HG03064 (cell line): ENCODE results near the gene PDE10A.
"Not testable (repeated sequence)": the region's sequence is repeated elsewhere in the genome, so short reads cannot be mapped to it uniquely, and the experiment has no call there.

Experiments used
- ATAC-seq: cut with Tn5 transposase; IDR thresholded peaks from one replicate; pipeline ENCODE4 v1.9.1; 2021; ENCODE audit warnings: low read depth; ENCODE audit not compliant: unreplicated experiment

Gene PDE10A

DNA sequence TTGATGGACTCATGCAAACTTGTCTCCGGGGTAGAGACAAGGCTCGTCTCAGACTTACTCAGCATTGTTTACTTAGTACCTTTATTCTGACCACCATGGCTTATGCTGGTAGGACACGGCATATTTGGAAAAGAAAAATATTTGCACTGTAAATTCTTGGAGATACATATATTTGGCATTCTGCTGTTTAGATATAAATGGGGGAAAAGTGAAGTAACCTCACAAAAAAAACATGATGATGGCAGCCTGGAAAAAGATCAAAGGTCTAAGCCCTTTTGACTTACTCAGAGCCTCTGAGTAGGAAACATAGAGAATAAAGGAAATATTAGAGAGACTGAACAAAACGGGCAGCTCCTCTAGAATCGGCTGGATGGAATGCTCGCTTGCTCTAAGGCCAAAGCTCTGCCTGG, 32.5 kb downstream of the PDE10A start:
- ATAC-seq, result no peak

DNA sequence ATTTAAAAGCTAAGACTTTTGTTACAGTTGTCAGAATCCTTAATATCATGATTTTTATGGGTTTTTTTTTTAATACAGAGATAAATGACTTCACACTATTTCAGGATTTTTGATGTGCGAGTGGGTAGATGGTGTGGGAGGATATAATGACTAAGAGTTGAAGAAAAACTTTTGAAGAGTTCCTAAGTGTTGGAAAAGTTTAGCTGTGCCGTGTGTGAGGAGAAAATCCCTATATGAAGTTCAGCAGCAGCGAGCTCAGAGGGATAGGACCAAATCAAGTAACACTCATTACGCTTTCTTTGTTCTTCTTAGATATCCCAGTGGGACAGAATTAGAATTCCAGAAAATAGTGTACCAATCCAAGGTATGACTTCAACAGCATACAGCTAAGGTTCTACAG, 34.1 kb downstream of the PDE10A start:
- ATAC-seq, result no peak

DNA sequence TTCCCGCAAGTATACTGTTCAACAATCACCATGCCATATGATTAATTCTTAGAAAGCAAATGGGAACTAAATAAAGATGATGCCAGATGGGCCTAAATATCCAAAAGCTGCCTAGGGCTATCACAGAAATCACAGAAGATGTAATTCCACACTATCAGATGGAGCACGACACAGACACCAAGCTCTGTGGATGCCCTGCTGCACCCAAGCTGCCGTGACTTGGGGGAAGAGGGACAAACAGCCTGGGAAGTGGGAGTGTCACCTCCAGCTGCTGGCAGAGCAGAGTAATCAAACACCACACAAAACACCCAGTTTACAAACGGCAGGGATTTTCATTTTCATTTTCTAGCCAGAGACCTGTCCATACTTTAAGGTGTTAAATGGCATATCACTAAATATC, 35.7 kb downstream of the PDE10A start:
- no peak for ATAC-seq

DNA sequence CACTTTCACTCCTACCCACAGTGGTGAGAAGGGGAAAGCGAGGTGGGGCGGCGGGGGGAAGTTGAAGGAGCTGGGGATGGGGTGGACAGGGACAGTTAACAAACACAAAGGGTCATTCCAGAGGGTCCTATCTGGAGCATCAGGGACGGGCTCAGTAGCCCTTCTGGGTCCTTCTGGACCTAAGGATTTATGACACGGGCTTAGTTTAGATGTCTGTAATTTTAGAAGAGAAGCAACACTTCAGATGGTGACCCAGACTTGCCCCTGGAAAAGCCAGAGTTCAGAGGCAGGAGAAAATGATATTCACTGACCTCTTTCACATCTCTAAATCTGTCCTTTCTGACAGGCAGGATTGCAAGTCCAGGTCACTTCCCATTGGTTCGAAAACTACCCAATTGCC, 36.3 kb downstream of the PDE10A start:
- ATAC-seq, result no peak

DNA sequence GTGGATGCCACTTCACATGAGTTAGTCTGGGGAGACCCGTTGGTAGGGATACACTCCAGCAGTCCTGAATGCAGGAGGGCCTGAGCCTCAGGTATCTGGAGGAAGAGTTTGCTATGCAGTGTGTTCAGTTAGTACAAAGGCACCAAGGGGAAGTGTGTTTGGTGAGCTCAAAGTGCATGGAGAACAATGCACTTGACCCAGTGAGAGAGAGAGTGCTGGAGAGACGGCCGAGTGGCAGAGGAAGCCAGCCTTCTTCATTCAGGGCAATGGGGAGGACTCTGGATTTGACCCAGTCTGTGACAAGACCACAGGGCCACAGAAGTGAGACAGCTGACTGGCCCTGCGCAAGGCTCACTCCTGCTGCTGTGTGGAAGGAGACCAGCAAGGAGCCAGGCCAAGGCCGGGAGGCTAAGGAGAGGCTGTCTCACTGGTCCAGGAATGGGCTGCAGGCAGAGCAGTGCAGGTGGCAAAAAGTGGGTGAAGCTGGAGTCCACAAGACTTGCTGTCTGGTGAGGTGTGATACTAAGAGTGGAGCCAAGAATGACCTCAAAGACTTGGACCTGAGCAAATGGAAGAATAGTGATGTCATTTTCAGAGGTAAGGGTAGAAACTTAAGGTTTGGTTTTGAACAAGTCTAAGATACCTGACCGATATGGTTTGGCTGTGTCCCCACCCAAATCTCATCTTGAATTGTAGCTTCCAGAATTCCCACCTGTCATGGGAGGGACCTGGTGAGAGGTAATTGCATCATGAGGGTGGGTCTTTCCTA, 38.0 kb downstream of the PDE10A start:
- no peak for ATAC-seq

DNA sequence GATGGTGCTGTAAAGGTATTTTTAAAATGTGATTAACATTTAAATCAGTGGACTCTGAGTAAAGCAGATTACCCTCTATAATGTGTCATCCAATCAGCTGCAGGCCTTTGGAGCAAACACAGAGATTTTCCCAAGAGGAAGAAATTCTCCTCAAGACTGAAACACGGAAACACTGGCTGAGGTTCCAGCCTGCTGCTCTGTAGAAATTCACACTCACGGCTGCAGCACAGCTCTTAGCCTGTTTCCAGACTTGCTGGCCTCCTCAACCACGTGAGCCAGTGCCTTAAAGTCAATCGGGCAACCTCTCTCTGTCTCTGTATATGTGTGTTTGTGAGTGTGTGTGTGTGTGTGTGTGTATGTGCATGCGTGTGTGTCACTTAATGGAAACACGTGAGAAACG, 41.1 kb downstream of the PDE10A start:
- no peak for ATAC-seq

DNA sequence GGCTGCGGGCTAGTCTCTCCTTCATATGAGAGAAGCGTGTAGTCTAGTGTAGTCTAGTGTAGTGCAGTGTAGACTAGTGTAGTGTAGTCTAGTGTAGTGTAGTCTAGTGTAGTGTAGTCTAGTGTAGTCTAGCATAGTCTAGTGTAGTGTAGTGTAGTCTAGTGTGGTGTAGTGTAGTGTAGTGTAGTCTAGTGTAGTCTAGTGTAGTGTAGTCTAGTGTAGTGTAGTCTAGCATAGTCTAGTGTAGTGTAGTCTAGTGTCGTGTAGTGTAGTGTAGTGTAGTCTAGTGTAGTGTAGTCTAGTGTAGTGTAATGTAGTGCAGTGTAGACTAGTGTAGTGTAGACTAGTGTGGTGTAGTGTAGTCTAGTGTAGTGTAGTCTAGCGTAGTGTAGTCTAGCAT, 44.1 kb downstream of the PDE10A start:
- not testable (repeated sequence) for ATAC-seq

DNA sequence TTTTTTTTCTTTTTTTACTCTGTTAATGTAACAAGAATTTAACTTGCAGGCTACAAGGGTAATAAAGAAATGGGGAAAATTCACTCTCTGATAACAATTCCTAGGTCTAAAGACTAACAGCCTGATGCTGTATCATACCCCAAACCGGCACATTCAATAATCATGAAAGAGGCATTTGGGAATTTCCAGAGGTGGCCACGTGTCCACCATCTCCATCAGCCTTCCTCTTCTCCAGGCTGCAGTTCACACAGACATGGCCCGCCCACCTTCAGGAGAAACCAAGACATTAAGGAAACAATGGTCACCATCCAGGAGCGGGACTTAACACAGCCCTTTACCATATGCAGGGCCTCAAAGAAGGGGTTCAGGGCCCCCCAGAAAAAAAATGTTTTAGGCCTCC, 44.8 kb downstream of the PDE10A start:
- no peak for ATAC-seq

DNA sequence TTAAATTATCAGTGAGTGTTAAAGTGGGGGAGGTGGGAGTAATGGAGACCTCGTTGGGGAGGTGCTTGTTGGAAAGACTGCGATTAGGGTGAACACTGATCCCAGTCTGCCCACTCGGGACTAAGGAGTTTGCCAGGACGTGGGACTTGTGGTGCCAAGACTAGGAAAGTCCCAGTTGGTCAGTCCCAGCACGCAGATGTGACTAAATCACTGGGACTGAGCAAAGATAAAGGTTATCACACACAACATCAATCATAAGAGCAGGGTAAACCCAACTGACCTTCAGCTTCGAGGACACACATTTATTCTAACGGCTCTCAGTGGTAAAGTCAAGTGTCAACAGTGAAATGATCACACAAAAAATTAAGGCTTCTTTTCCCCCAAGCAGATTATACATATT, 45.5 kb downstream of the PDE10A start:
- no peak for ATAC-seq

DNA sequence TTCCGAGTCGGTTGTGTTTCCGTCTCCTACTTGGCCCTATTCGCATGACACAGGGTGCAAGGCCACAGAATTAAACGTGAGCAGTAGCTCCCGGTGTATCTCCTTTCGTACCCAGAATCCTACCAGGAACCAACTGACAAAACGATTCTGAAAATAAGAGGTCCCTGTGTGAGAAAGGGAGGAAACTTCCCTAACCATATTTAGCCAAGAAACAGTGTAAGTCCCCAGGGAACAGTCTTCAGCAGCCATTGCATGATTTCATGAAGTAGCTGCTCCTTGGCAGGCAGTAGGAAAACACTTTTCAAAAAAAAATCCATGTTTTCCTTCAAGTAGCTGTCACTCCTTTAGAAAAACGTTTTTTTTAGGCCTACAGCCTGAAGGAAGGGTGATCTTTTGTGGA, 46.9 kb downstream of the PDE10A start:
- no peak for ATAC-seq

DNA sequence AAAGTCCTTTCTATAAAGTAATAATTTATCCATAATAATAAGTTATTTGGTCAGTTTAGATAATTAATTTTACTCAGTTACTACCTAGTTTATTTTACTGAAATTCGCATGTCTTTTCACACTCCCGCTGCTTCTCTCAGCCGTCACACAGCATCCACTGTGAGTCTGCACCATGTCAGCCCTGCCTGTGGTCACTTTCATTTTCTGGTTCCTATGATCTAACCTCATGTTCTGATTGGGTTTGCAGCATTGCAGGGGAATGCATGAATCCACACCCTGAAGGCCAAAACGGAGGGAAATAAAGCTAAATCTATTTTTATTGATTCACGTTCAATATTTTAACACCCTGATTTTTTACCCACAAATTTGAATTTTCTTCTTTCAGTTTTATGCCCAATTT, 47.4 kb downstream of the PDE10A start:
- ATAC-seq, result no peak

DNA sequence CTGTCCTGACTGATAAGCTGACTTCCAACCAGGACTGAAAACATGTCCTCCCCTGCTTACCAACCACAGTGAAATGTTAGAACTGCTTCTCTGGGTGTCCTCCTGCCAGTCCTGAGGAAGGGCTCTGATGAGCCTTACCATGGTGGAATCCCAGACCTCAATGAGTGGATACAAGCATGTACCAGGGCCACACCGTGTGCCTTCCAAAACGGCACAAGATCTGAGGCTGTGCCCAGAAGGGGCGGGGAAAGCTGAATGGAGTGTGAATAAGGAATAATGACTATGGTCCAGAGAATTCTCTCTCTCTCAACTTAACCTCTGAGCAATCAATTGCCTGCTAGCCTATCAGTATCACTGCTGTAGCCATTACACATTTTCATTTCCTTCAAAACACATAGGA, 51.7 kb downstream of the PDE10A start:
- ATAC-seq, result no peak

DNA sequence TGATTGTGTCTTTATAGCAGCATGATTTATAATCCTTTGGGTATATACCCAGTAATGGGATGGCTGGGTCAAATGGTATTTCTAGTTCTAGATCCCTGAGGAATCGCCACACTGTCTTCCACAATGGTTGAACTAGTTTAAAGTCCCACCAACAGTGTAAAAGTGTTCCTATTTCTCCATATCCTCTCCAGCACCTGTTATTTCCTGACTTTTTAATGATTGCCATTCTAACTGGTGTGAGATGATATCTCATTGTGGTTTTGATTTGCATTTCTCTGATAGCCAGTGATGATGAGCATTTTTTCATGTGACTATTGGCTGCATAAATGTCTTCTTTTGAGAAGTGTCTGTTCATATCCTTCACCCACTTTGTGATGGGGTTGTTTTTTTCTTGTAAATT, 54.5 kb downstream of the PDE10A start:
- ATAC-seq, result not testable (repeated sequence)

DNA sequence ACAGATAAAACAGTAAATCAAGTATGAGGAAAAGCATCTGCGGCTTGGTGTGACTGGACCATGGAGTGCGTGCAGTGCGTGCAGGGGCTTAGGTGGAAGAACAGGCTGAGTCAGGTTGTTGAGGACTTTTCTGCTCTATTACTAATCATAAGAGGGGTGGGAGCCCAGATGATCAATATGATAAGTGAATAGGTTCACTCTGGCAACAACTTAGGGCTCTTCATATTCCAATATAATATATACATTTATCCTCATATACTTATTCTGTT, 56.4 kb downstream of the PDE10A start:
- ATAC-seq, result no peak

DNA sequence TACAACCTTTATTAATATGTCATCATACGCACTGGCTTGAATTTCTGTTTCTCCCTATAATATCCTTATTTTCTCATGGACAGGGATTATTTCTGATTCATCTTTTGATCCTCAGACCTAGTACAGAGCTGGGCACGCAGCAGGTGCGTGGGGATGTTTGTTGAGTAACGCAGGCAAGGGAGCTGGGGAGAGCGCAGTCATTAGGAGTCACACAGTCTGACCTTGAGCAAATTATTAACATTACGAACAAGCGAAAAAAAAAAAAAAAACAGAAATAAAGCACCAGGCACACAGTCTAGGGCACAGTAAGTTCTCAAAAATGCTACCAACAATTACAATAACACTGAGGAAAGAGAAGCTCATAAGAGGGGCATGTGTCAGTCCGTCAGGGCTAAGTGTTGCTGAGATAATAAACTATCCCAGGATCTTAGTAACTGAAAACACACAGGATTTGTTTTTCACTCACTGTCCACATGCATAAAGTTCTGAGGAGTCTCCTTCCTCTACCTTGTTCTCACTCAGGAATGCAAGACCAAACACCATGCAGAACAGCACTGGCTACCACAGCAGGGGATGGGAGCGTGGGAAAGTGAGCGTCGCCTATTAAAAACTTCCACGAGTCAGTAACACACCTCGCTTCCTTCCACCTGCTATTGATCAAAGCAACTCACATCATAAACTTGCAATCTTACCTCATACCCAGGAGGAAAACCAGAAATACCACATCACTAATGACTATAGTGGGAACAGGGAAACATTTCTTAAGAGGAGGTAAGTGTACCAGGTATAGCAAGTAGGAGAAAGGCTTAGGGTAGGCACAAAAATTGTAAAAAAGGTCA, 56.9 kb downstream of the PDE10A start:
- no peak for ATAC-seq

DNA sequence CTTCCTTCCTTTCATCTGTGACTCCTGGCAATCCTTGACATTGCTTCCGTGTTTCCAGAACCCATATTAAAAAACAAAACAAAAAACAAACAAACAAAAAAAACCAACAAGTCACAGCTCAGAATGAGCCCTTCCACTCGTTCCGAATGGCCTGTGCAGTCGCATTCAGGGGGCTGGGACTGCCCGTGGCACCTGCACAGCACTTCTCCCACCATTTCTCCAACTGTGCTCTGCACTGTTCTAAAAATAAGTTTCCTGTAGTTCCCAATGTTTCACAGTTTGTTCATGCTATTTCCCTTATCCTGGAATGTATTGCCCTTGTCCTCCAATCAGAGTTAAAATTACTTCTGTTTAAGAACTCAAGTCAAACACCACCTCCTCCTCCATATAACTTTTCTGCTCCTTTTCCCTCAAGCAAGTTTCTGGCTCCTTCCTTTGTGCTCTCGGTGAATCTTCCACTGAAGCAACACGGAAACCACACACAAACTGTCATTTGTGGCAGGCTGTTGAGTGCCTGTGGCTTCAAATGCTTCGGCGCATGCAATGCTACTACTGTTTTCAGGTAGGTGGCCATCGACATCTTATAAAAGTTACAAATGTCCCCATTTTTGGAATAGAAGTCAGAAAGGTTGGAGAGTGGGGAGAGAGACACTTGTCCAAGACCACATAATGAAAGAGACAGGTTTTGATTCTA, 57.7 kb downstream of the PDE10A start:
- ATAC-seq, result no peak

DNA sequence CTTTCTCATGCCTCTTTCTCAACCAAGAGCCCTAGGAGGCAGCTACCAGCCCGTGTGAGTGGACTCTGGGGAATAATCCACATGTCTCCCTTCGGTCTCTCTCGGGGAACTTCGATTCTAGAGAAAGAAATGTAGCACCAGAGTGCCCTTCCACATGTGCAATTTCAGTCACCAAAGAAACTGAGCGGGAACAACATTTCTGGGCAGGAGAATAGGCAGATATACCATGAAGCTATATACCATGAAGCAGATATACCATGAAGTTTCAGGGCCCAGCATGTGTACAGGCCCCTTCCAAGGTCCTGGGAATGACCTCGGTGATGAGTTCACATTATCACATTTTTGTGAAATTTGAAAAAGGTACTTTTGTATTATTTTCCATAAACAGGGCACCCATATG, 60.8 kb downstream of the PDE10A start:
- ATAC-seq, result no peak

DNA sequence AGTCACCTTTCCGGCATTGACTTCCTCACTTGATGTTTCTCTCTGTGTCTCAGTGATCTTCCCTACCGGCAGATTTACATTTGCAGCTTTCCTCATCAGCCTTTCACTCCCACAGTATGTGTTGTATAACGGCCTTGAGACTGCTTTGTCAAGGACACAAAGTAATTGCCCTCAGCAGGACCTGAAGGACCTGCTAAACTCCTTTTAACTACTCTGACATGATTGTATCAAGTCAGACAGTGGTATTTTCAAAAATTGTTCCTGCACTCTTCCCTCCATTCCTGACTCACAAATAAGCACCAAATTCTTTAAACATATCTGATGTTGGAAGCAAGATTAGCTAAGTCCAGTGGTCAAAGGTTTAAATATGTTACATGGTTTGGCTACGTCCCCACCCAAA, 62.4 kb downstream of the PDE10A start:
- no peak for ATAC-seq

DNA sequence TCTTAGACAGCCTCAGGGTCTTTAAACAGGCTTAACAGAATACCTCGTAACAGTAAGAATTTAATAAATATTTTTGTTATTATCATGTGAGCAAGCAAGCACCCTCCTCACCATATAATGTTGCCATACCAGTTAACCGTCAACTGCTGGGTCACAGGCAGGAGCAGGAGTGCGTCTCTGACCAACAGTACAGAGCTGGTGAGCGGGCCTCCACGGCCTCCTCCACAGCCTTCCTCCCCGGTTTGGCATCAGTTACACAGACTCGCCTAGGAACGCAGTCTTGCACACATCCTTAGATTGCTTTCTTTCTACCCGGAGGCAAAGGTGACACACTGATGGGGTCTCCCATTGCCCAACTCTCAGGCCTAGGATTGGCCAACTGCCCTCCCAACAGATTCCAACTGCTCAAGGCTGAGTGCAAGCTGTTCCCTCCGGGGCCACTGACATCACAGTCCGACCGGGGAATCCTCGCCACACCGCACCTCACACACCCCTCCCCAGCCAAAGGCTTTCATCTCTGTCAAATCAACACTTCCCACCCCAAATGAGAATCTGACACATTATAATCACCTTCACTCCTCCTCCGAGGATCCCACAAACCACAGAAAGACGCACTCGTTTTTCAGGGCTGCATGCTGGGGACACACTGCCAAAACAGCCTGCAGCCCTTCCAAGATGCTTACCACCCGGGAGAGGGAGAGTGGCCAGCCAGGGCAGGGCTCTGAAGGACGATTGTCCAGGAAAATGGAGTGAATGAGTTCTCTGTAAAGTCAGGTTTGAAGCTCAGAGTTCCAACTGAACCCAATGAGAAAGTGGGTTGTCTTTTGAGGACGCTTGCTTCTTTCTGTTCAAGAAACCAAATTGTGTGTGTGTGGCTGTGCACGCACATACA, 63.2 kb downstream of the PDE10A start:
- no peak for ATAC-seq

DNA sequence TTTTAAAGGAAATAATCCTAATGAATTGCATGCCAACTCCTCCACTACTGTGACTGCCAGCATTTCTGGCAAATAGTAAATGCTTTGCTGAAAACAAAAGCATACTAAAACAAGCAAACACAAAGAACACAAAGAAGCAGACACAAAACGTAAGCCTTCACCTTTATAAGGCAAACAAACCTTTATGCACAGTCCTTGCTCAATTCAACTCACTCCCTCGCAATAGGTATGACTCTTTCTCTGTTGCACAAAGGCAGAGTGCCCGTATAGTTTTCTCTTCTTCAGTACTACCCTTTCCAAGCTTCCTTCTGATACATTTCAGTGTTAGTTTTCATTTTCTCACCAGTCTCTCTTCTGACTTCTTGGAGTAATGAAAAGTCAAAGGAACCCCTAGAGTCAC, 63.9 kb downstream of the PDE10A start:
- ATAC-seq, result no peak

DNA sequence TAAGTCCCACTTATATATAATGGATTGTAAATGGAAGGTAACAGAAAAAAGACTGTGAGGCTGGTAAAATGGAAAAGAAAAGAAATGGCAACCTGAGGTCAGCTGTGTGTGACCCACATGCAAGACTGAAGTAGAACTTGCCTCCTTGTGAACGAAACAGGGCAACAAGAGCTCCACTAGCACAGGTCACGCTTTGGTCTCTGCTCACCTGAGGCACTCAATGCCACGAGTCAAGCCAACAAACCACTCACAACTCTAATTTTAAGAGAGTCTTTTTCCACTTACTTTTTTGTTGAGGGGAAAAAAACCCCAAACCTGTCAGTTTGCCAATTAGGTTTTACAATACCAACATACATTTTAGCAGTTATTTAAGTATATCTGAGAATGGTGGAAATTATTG, 65.2 kb downstream of the PDE10A start:
- ATAC-seq, result no peak
